ENCODE measurements around the gene RPS19BP1. TPM values are rescaled to one million over a fixed set of nuclear protein-coding genes. Genes with fewer than 3 reads are reported as not detected.

The RPS19BP1 gene
- total RNA-seq, 1 experiment from 2014 or later = 97.2 TPM

GRCh38 chr22:39534591-39535356 lies 2.2 kb upstream of the RPS19BP1 start:
- POLR2A ChIA-PET (ENCODE audit: low non-redundant PET) = no interaction called here
- intact Hi-C loops (cut with micrococcal nuclease; ENCODE audit: unreplicated experiment) = loop anchor here (2.0 to 10.0 kb wide), 3 partner anchors 490 to 810 kb away; partner anchors contain the start of gene ADSL
- no TSS peak for BruUV-seq (replicated peaks)
- peak; percentile 96 for TF ChIP-seq CTCF (conservative IDR thresholded peaks at IDR 0.05; ENCODE audit: low read depth, low read length)
- no peak for TF ChIP-seq EZH2 (IDR thresholded peaks at IDR 0.05; ENCODE audit: borderline replicate concordance, low read depth, low read length, poor library complexity, severe bottlenecking)
- Histone ChIP-seq H3K4me1 (ENCODE audit: insufficient read depth, low read length, poor library complexity, severe bottlenecking) (peaks cover 28% of the 10 kb centered on the region), H3K9me3 (ENCODE audit: low read depth, low read length, poor library complexity, severe bottlenecking) (no peaks in the 10 kb centered on the region), H3K27me3 (replicated peaks; ENCODE audit: insufficient read depth, low read depth, low read length, poor library complexity) (no peaks in the 10 kb centered on the region), H3K27ac (ENCODE audit: low read depth, low read length, poor library complexity, severe bottlenecking) (no peak overlapping the region), H3K4me3 (ENCODE audit: low read depth, low read length, poor library complexity, severe bottlenecking) (peak overlapping the region; percentile 15), H3K36me3 (ENCODE audit: insufficient read depth, low read length, poor library complexity, severe bottlenecking) (peaks cover 5% of the 10 kb centered on the region)
- DNase-seq (ENCODE audit: low spot score) = peak; percentile 86
- CTCF ChIA-PET = interaction anchor here (0.6 to 1.6 kb wide), 6 partner anchors 8 to 502 kb away, joined by 3 to 11 read pairs (median 4); no protein-coding TSS in a partner anchor

GRCh38 chr22:39534092-39534506 lies 1.6 kb upstream of the RPS19BP1 start:
- DNase-seq (ENCODE audit: low spot score) = no peak
- Histone ChIP-seq H3K4me1 (ENCODE audit: insufficient read depth, low read length, poor library complexity, severe bottlenecking) (peaks cover 33% of the 10 kb centered on the region), H3K27ac (ENCODE audit: low read depth, low read length, poor library complexity, severe bottlenecking) (no peak overlapping the region), H3K9me3 (ENCODE audit: low read depth, low read length, poor library complexity, severe bottlenecking) (no peaks in the 10 kb centered on the region), H3K27me3 (replicated peaks; ENCODE audit: insufficient read depth, low read depth, low read length, poor library complexity) (no peaks in the 10 kb centered on the region), H3K4me3 (ENCODE audit: low read depth, low read length, poor library complexity, severe bottlenecking) (no peak overlapping the region), H3K36me3 (ENCODE audit: insufficient read depth, low read length, poor library complexity, severe bottlenecking) (peaks cover 11% of the 10 kb centered on the region)
- ChIA-PET POLR2A (ENCODE audit: low non-redundant PET) (no interaction called here), CTCF (interaction anchor here (0.6 to 1.6 kb wide), 4 partner anchors 9 to 502 kb away, joined by 4 to 9 read pairs (median 4); no protein-coding TSS in a partner anchor)
- BruUV-seq (replicated peaks) = no TSS peak
- no peak for TF ChIP-seq EZH2 (IDR thresholded peaks at IDR 0.05; ENCODE audit: borderline replicate concordance, low read depth, low read length, poor library complexity, severe bottlenecking)
- intact Hi-C loops (cut with micrococcal nuclease; ENCODE audit: unreplicated experiment) = loop anchor here (2.0 to 10.0 kb wide), 3 partner anchors 491 to 811 kb away; partner anchors contain the start of gene ADSL

- Histone ChIP-seq H3K4me1 (ENCODE audit: insufficient read depth, low read length, poor library complexity, severe bottlenecking) (peaks cover 49% of the 10 kb centered on the region), H3K36me3 (ENCODE audit: insufficient read depth, low read length, poor library complexity, severe bottlenecking) (peaks cover 19% of the 10 kb centered on the region), H3K4me3 (ENCODE audit: low read depth, low read length, poor library complexity, severe bottlenecking) (peak overlapping the region; percentile 87), H3K27ac (ENCODE audit: low read depth, low read length, poor library complexity, severe bottlenecking) (peak overlapping the region; percentile 93), H3K9me3 (ENCODE audit: low read depth, low read length, poor library complexity, severe bottlenecking) (no peaks in the 10 kb centered on the region), H3K27me3 (replicated peaks; ENCODE audit: insufficient read depth, low read depth, low read length, poor library complexity) (no peaks in the 10 kb centered on the region)
- POLR2A ChIA-PET (ENCODE audit: low non-redundant PET) = no interaction called here
- CTCF ChIA-PET = interaction anchor here (0.7 kb wide), 1 partner anchor 14 kb away, joined by 3 read pairs; no protein-coding TSS in a partner anchor
- intact Hi-C loops (cut with micrococcal nuclease; ENCODE audit: unreplicated experiment) = loop anchor here (2.0 to 10.0 kb wide), 3 partner anchors 360 to 814 kb away; partner anchors contain the start of gene ADSL
- TSS peak; percentile 49 for BruUV-seq (replicated peaks)
- TF ChIP-seq CTCF (conservative IDR thresholded peaks at IDR 0.05; ENCODE audit: low read depth, low read length) = peak; percentile 58
- TF ChIP-seq EZH2 (IDR thresholded peaks at IDR 0.05; ENCODE audit: borderline replicate concordance, low read depth, low read length, poor library complexity, severe bottlenecking) = no peak
- peak; percentile 92 for DNase-seq (ENCODE audit: low spot score)
These were observed 1.7 kb downstream of the RPS19BP1 start for GRCh38 chr22:39530692-39531331.
